ENCODE data around the gene PDCD4. TPM values are rescaled to one million over a fixed set of nuclear protein-coding genes. Genes with fewer than 3 reads are reported as not detected.

The PDCD4 gene
- total RNA-seq, 1 experiment from 2014 or later: 32.7 TPM

DNA sequence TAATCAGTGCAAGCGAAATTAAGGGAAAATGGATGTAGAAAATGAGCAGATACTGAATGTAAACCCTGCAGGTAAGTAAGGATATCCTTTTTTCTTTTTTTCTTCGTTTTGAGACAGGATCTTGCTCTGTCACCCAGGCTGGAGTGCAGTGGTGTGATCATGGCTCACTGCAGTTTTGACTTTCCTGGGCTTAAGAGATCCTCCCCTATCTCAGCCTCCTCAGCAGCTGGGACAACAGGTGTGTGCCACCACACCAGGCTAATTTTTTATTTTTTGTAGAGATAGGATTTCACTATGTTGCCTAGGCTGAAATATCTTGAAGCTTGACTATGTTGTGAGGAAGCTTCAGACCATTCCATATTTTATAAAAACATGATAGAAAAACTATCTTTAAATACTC is 4.3 kb downstream of the PDCD4 start (continued):
- TF ChIP-seq, protein P1, sequence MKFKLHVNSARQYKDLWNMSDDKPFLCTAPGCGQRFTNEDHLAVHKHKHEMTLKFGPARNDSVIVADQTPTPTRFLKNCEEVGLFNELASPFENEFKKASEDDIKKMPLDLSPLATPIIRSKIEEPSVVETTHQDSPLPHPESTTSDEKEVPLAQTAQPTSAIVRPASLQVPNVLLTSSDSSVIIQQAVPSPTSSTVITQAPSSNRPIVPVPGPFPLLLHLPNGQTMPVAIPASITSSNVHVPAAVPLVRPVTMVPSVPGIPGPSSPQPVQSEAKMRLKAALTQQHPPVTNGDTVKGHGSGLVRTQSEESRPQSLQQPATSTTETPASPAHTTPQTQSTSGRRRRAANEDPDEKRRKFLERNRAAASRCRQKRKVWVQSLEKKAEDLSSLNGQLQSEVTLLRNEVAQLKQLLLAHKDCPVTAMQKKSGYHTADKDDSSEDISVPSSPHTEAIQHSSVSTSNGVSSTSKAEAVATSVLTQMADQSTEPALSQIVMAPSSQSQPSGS (CRISPR knock-in tag; IDR thresholded peaks at IDR 0.05; ENCODE audit: borderline replicate concordance, low read depth): no peak
- no peak for TF ChIP-seq ATF3 (CRISPR knock-in tag; conservative IDR thresholded peaks at IDR 0.05)

- DNase-seq (ENCODE audit: low spot score) (no peak), ATAC-seq (no peak)
- Mint-ChIP-seq H3K4me1 (peaks cover 8% of the 10 kb centered on the region; the same call in 1 of the 2 replicates), H3K27me3 (ENCODE audit: low read depth) (no peaks in the 10 kb centered on the region), H3K4me3 (no peak overlapping the region), H3K27ac (no peak overlapping the region), H3K9me3 (no peaks in the 10 kb centered on the region), H3K36me3 (peaks cover 6% of the 10 kb centered on the region)
- POLR2A ChIA-PET: no interaction called here
- CTCF ChIA-PET: interaction anchor here (1.6 kb wide), 1 partner anchor 17 kb away, joined by 6 read pairs; no protein-coding TSS in a partner anchor
- TF ChIP-seq ZNF317 (CRISPR knock-in tag; IDR thresholded peaks at IDR 0.05; ENCODE audit: borderline replicate concordance, low read depth) (no peak), E2F4 (CRISPR knock-in tag; IDR thresholded peaks at IDR 0.05; ENCODE audit: borderline replicate concordance, low read depth) (no peak)
These were observed 5.1 kb downstream of the PDCD4 start for GRCh38 chr10:110876788-110877187.

GRCh38 chr10:110880012-110880411 is 8.3 kb downstream of the PDCD4 start:
- no peaks in the 10 kb centered on the region for H3K9me3 Mint-ChIP-seq
- peaks cover 8% of the 10 kb centered on the region for H3K36me3 Mint-ChIP-seq
- no peak overlapping the region for H3K27ac Mint-ChIP-seq
- TF ChIP-seq ZMAT4 (CRISPR knock-in tag; IDR thresholded peaks at IDR 0.05) (no peak), ELF4 (CRISPR knock-in tag; IDR thresholded peaks at IDR 0.05; ENCODE audit: low read depth) (no peak), ATF1 (CRISPR knock-in tag; IDR thresholded peaks at IDR 0.05) (no peak), ZNF121 (CRISPR knock-in tag; IDR thresholded peaks at IDR 0.05) (no peak), TEAD4 (CRISPR knock-in tag; IDR thresholded peaks at IDR 0.05) (no peak)
- H3K4me3 Mint-ChIP-seq: no peak overlapping the region
- ATAC-seq (no peak), DNase-seq (ENCODE audit: low spot score) (no peak)
- no peaks in the 10 kb centered on the region for H3K4me1 Mint-ChIP-seq
- POLR2A ChIA-PET: interaction anchor here (0.6 kb wide), 1 partner anchor 8 kb away, joined by 3 read pairs; the partner anchor contains the start of gene PDCD4
- CTCF ChIA-PET: interaction anchor here (0.7 kb wide), 1 partner anchor 199 kb away, joined by 3 read pairs; no protein-coding TSS in a partner anchor
- H3K27me3 Mint-ChIP-seq (ENCODE audit: low read depth): no peaks in the 10 kb centered on the region

GRCh38 chr10:110881247-110881646 is 9.5 kb downstream of the PDCD4 start:
- POLR2A ChIA-PET: no interaction called here
- no peak overlapping the region for H3K4me3 Mint-ChIP-seq
- H3K4me1 Mint-ChIP-seq: no peaks in the 10 kb centered on the region
- CTCF ChIA-PET: interaction anchor here (0.6 kb wide), 1 partner anchor 26 kb away, joined by 4 read pairs; no protein-coding TSS in a partner anchor
- peak overlapping the region; percentile 33; the same call in 1 of the 2 replicates for H3K27ac Mint-ChIP-seq
- no peaks in the 10 kb centered on the region for H3K27me3 Mint-ChIP-seq (ENCODE audit: low read depth)
- no peak for ATAC-seq
- H3K36me3 Mint-ChIP-seq: peaks cover 8% of the 10 kb centered on the region
- H3K9me3 Mint-ChIP-seq: no peaks in the 10 kb centered on the region
- no peak for DNase-seq (ENCODE audit: low spot score)
- TF ChIP-seq NR3C1 (CRISPR knock-in tag; conservative IDR thresholded peaks at IDR 0.05; ENCODE audit: low read depth) (no peak), SMAD4 (CRISPR knock-in tag; IDR thresholded peaks at IDR 0.05) (no peak), NFYB (CRISPR knock-in tag; conservative IDR thresholded peaks at IDR 0.05; ENCODE audit: low read depth) (no peak), ZSCAN18 (CRISPR knock-in tag; IDR thresholded peaks at IDR 0.05) (no peak), NFATC4 (CRISPR knock-in tag; IDR thresholded peaks at IDR 0.05) (no peak), ZNF232 (CRISPR knock-in tag; IDR thresholded peaks at IDR 0.05) (no peak), RELA (CRISPR knock-in tag; IDR thresholded peaks at IDR 0.05; ENCODE audit: borderline replicate concordance) (no peak), ATF3 (CRISPR knock-in tag; conservative IDR thresholded peaks at IDR 0.05) (no peak), HMGA2 (CRISPR knock-in tag; IDR thresholded peaks at IDR 0.05) (no peak), SOX15 (CRISPR knock-in tag; IDR thresholded peaks at IDR 0.05) (no peak)
- TF ChIP-seq, protein P2, sequence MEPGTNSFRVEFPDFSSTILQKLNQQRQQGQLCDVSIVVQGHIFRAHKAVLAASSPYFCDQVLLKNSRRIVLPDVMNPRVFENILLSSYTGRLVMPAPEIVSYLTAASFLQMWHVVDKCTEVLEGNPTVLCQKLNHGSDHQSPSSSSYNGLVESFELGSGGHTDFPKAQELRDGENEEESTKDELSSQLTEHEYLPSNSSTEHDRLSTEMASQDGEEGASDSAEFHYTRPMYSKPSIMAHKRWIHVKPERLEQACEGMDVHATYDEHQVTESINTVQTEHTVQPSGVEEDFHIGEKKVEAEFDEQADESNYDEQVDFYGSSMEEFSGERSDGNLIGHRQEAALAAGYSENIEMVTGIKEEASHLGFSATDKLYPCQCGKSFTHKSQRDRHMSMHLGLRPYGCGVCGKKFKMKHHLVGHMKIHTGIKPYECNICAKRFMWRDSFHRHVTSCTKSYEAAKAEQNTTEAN (CRISPR knock-in tag; IDR thresholded peaks at IDR 0.05): no peak
- TF ChIP-seq, protein P3, sequence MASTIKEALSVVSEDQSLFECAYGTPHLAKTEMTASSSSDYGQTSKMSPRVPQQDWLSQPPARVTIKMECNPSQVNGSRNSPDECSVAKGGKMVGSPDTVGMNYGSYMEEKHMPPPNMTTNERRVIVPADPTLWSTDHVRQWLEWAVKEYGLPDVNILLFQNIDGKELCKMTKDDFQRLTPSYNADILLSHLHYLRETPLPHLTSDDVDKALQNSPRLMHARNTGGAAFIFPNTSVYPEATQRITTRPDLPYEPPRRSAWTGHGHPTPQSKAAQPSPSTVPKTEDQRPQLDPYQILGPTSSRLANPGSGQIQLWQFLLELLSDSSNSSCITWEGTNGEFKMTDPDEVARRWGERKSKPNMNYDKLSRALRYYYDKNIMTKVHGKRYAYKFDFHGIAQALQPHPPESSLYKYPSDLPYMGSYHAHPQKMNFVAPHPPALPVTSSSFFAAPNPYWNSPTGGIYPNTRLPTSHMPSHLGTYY (CRISPR knock-in tag; IDR thresholded peaks at IDR 0.05): no peak
- TF ChIP-seq, protein P4, sequence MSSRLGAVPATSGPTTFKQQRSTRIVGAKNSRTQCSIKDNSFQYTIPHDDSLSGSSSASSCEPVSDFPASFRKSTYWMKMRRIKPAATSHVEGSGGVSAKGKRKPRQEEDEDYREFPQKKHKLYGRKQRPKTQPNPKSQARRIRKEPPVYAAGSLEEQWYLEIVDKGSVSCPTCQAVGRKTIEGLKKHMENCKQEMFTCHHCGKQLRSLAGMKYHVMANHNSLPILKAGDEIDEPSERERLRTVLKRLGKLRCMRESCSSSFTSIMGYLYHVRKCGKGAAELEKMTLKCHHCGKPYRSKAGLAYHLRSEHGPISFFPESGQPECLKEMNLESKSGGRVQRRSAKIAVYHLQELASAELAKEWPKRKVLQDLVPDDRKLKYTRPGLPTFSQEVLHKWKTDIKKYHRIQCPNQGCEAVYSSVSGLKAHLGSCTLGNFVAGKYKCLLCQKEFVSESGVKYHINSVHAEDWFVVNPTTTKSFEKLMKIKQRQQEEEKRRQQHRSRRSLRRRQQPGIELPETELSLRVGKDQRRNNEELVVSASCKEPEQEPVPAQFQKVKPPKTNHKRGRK (CRISPR knock-in tag; IDR thresholded peaks at IDR 0.05; ENCODE audit: borderline replicate concordance): no peak

All from WTC11 (cell line).